DND-41 (cell line): ENCODE data around the gene WFDC5.

ENCODE experiments used
- ATAC-seq: fragments of 200-7000 bp; cut with Tn5 transposase; 3 replicates; pipeline ENCODE4 v1.9.1; 2021; ENCODE audit warnings: low read depth; ENCODE audit not compliant: insufficient read depth
- DNase-seq: peaks from one replicate; pipeline ENCODE4 v3.0.0-alpha.2; 2020
- H2AFZ ChIP-seq: 2 replicates; pipeline ENCODE4 v1.6.0; 2012; ENCODE audit warnings: low read depth, low read length
- H3K27ac ChIP-seq: 2 replicates; pipeline ENCODE4 v1.5.1; 2012; ENCODE audit warnings: low read length, inconsistent platforms
- H3K27me3 ChIP-seq: fragments of 200-600 bp; sonication (generic); 2 replicates; pipeline ENCODE4 v1.6.0; 2012; ENCODE audit warnings: low read length, mild to moderate bottlenecking, inconsistent platforms; ENCODE audit not compliant: insufficient read depth, poor library complexity
- H3K36me3 ChIP-seq: 2 replicates; pipeline ENCODE4 v1.5.1; 2012; ENCODE audit warnings: low read length, inconsistent platforms; ENCODE audit not compliant: insufficient read depth
- H3K4me1 ChIP-seq: 2 replicates; pipeline ENCODE4 v1.5.1; 2012; ENCODE audit warnings: mild to moderate bottlenecking, low read length; ENCODE audit not compliant: insufficient read depth
- H3K4me2 ChIP-seq: 2 replicates; pipeline ENCODE4 v1.6.0; 2012; ENCODE audit warnings: mild to moderate bottlenecking, moderate library complexity, low read length, inconsistent platforms; ENCODE audit not compliant: insufficient read depth
- H3K4me3 ChIP-seq, 2 experiments: fragments of 200-600 bp in 1 of 2; shearing (Covaris generic) in 1 of 2; 2 replicates each; pipeline ENCODE4 v1.5.1; 2012 to 2016; ENCODE audit warnings: inconsistent platforms in 2 of 2, low read length in 2 of 2, mild to moderate bottlenecking in 2 of 2, low read depth in 1 of 2, moderate library complexity in 1 of 2
- H3K79me2 ChIP-seq: 2 replicates; pipeline ENCODE4 v1.6.0; 2012; ENCODE audit warnings: low read length, inconsistent platforms; ENCODE audit not compliant: insufficient read depth
- H3K9ac ChIP-seq: 2 replicates; pipeline ENCODE4 v1.6.0; 2012; ENCODE audit warnings: low read depth, mild to moderate bottlenecking, inconsistent platforms, low read length, moderate library complexity
- H3K9me3 ChIP-seq: 2 replicates; pipeline ENCODE4 v1.5.1; 2012; ENCODE audit warnings: low read length, moderate library complexity, mild to moderate bottlenecking, inconsistent platforms; ENCODE audit not compliant: insufficient read depth, severe bottlenecking
- H4K20me1 ChIP-seq: 2 replicates; pipeline ENCODE4 v1.6.0; 2012; ENCODE audit warnings: low read length; ENCODE audit not compliant: insufficient read depth
- EZH2 ChIP-seq: IDR thresholded peaks from 3 replicates; pipeline ENCODE4 v1.6.1; 2012; ENCODE audit warnings: borderline replicate concordance, low read depth, mild to moderate bottlenecking, moderate library complexity, low read length, inconsistent platforms; ENCODE audit not compliant: severe bottlenecking
- TF ChIP-seq, protein P1 (sequence below): IDR thresholded peaks from 2 replicates; pipeline ENCODE4 v1.5.1; 2012; ENCODE audit warnings: borderline replicate concordance, low read length, moderate library complexity, mild to moderate bottlenecking; ENCODE audit not compliant: poor library complexity, severe bottlenecking; ENCODE audit errors: extremely low read depth

WFDC5 gene

DNA sequence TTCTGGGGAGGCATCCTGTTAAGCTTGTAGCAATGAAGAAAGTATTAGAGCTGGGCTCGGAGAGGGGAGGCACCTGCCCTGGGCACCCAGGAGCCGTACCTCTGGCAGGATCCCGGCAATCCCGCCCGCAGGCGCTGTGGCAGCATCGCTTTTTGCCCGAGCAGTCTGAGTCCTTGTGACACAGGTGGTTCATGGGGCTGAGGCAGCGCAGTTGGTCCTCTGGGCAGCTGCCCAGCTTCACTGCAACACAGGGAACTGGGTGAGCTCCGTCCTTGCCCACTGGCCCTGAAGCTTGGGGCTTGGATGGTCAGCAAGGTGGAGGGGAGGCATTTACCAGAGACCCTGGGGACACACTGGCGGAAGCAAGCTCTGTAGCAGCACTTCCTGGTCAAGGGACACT, 4.7 kb downstream of the WFDC5 start:
- no peaks in the 10 kb centered on the region for H3K9me3 ChIP-seq
- ATAC-seq = no peak
- H3K36me3 ChIP-seq = no peaks in the 10 kb centered on the region
- no peaks in the 10 kb centered on the region for H3K4me1 ChIP-seq
- no peak overlapping the region for H3K4me2 ChIP-seq
- H3K79me2 ChIP-seq = no peaks in the 10 kb centered on the region
- DNase-seq = no peak
- H2AFZ ChIP-seq = no peak overlapping the region
- no peak overlapping the region for H3K4me3 ChIP-seq
- no peak overlapping the region for H3K27ac ChIP-seq
- no peak overlapping the region for H3K9ac ChIP-seq
- TF ChIP-seq, protein P1, sequence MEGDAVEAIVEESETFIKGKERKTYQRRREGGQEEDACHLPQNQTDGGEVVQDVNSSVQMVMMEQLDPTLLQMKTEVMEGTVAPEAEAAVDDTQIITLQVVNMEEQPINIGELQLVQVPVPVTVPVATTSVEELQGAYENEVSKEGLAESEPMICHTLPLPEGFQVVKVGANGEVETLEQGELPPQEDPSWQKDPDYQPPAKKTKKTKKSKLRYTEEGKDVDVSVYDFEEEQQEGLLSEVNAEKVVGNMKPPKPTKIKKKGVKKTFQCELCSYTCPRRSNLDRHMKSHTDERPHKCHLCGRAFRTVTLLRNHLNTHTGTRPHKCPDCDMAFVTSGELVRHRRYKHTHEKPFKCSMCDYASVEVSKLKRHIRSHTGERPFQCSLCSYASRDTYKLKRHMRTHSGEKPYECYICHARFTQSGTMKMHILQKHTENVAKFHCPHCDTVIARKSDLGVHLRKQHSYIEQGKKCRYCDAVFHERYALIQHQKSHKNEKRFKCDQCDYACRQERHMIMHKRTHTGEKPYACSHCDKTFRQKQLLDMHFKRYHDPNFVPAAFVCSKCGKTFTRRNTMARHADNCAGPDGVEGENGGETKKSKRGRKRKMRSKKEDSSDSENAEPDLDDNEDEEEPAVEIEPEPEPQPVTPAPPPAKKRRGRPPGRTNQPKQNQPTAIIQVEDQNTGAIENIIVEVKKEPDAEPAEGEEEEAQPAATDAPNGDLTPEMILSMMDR = no peak
- TF ChIP-seq EZH2 = no peak
- H4K20me1 ChIP-seq = no peaks in the 10 kb centered on the region
- peaks cover 4% of the 10 kb centered on the region for H3K27me3 ChIP-seq

DNA sequence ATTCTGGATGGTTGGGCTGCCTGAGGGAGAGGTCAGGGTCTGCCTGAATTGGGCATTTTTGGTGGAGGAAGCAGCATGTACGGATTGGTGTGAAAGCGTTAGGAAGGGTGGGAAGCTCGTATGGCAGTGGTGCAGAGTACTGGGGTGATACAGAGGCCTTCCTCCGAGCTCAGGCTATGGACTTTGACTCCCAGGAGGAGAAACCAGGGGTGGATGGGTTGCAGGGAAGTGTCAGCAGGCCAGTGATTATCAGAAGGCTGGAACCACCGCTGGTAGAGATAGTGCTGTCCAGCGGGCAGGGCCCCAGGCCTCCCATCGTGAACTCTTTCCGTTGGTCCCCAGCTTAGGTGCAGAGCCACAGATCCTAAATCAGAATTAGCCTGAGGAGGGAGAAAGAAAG, 5.3 kb downstream of the WFDC5 start:
- TF ChIP-seq EZH2 = no peak
- ATAC-seq (no peak), DNase-seq (no peak)

DNA sequence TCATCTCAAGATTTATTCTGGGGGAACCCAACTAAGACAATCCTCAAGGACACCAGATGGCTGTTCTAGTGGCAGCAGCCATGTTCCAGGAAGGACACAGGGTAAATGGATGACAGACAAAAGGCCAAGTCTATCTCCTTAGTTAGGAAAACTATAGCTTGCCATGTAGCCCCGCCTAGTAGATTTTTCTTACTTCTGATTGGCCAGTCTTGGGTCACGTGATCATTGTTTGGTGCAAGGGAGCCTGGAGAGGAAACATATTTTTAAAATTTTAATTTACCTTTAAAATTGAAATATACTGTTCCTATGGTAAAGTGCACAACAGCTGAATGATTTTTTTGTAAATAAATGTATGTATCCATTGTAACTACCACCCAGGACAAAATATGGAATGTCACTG, 9.7 kb downstream of the WFDC5 start:
- H3K9ac ChIP-seq = no peak overlapping the region
- H3K36me3 ChIP-seq = no peaks in the 10 kb centered on the region
- no peak for TF ChIP-seq EZH2
- TF ChIP-seq, protein P1 = no peak
- no peak overlapping the region for H3K4me3 ChIP-seq
- no peak for DNase-seq
- no peaks in the 10 kb centered on the region for H3K79me2 ChIP-seq
- no peak overlapping the region for H3K27ac ChIP-seq
- no peak overlapping the region for H2AFZ ChIP-seq
- no peaks in the 10 kb centered on the region for H3K4me1 ChIP-seq
- no peak for ATAC-seq
- H3K9me3 ChIP-seq = no peaks in the 10 kb centered on the region
- peaks cover 7% of the 10 kb centered on the region for H3K27me3 ChIP-seq
- no peak overlapping the region for H3K4me2 ChIP-seq
- no peaks in the 10 kb centered on the region for H4K20me1 ChIP-seq

More for the DNA sequence above, 5.3 kb downstream of the WFDC5 start:
- Histone ChIP-seq H3K27me3 (peaks cover 7% of the 10 kb centered on the region), H2AFZ (no peak overlapping the region), H3K4me1 (no peaks in the 10 kb centered on the region), H3K79me2 (no peaks in the 10 kb centered on the region), H3K27ac (no peak overlapping the region), H3K4me3 (no peak overlapping the region), H3K36me3 (no peaks in the 10 kb centered on the region), H3K4me2 (no peak overlapping the region), H4K20me1 (no peaks in the 10 kb centered on the region), H3K9ac (no peak overlapping the region), H3K9me3 (no peaks in the 10 kb centered on the region)

DNA sequence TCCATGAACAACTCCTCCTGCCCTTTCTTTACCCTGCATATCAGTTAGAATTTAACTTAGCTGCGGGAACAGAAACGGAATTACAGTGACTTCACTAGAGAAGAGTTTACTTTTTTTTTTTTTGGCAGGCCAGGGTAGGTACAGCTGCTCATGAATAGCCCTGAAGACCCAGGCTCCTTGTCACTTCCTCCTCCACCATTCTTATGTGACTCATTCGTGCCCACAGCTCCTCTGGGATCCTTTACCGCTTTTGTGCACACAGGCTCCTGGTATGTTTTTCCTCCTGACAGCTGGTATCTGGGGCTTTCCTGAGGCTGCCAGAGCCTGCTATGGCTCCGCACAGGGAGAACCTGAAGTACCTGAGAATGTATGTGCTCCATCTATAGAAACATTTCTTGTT, 10.2 kb downstream of the WFDC5 start:
- H3K4me1 ChIP-seq = no peaks in the 10 kb centered on the region
- no peaks in the 10 kb centered on the region for H4K20me1 ChIP-seq
- no peak for DNase-seq
- H3K9ac ChIP-seq = no peak overlapping the region
- no peak for ATAC-seq
- peaks cover 3% of the 10 kb centered on the region for H3K27me3 ChIP-seq
- H3K36me3 ChIP-seq = no peaks in the 10 kb centered on the region
- H2AFZ ChIP-seq = no peak overlapping the region
- H3K9me3 ChIP-seq = no peaks in the 10 kb centered on the region
- no peak overlapping the region for H3K27ac ChIP-seq
- H3K4me2 ChIP-seq = no peak overlapping the region
- no peak for TF ChIP-seq EZH2
- TF ChIP-seq, protein P1 = no peak
- no peaks in the 10 kb centered on the region for H3K79me2 ChIP-seq
- no peak overlapping the region for H3K4me3 ChIP-seq
